Ishikawa (cell line): Measurements from ENCODE around the gene RRP15.

ENCODE experiments used
- CREB1 ChIP-seq: IDR thresholded peaks from 2 replicates; pipeline ENCODE4 v1.6.1; 2012; ENCODE audit warnings: low read depth
- EGR1 ChIP-seq: IDR thresholded peaks from 2 replicates; pipeline ENCODE4 v1.6.1; 2012
- FOXM1 ChIP-seq: IDR thresholded peaks from 2 replicates; pipeline ENCODE4 v1.6.1; 2012; ENCODE audit warnings: low read depth, borderline replicate concordance
- MAX ChIP-seq: IDR thresholded peaks from 2 replicates; pipeline ENCODE4 v1.6.1; 2012
- NFIC ChIP-seq: IDR thresholded peaks from 2 replicates; pipeline ENCODE4 v1.6.1; 2012
- RAD21 ChIP-seq: IDR thresholded peaks from 2 replicates; pipeline ENCODE4 v1.6.1; 2012; ENCODE audit warnings: low read depth
- TAF1 ChIP-seq: IDR thresholded peaks from 2 replicates; pipeline ENCODE4 v1.6.1; 2012; ENCODE audit warnings: low read depth, mild to moderate bottlenecking
- TCF12 ChIP-seq: IDR thresholded peaks from 2 replicates; pipeline ENCODE4 v1.6.1; 2012; ENCODE audit warnings: low read depth
- USF1 ChIP-seq: IDR thresholded peaks from 2 replicates; pipeline ENCODE4 v1.6.1; 2012
- YY1 ChIP-seq: IDR thresholded peaks from 2 replicates; pipeline ENCODE4 v1.6.1; 2012; ENCODE audit warnings: low read depth

- TF ChIP-seq TAF1 (no peak), YY1 (no peak), CREB1 (no peak), NFIC (no peak), TCF12 (no peak), RAD21 (no peak), EGR1 (no peak), USF1 (no peak), MAX (no peak), FOXM1 (no peak)
Measured at GRCh38 chr1:218274511-218274910, 10.6 kb upstream of the RRP15 start.
